HUES6 (cell line): ENCODE data around the gene PARK7.
"Not testable (repeated sequence)": the region's sequence is repeated elsewhere in the genome, so short reads cannot be mapped to it uniquely, and the experiment has no call there.

Source experiments
- H3K27ac ChIP-seq: 2 replicates; pipeline ENCODE4 v1.7.0; 2013; ENCODE audit warnings: low read depth, mild to moderate bottlenecking, low read length, inconsistent platforms
- H3K27me3 ChIP-seq: 2 replicates; pipeline ENCODE4 v1.6.1; 2013; ENCODE audit warnings: low read length; ENCODE audit not compliant: control insufficient read depth, insufficient read depth
- H3K36me3 ChIP-seq: 2 replicates; pipeline ENCODE4 v1.6.1; 2013; ENCODE audit warnings: low read length; ENCODE audit not compliant: control insufficient read depth, insufficient read depth
- H3K4me1 ChIP-seq: 2 replicates; pipeline ENCODE4 v1.6.1; 2013; ENCODE audit warnings: low read length; ENCODE audit not compliant: control insufficient read depth, insufficient read depth
- H3K4me3 ChIP-seq: 2 replicates; pipeline ENCODE4 v1.5.1; 2013; ENCODE audit warnings: low read depth, low read length
- H3K9ac ChIP-seq: one replicate; pipeline ENCODE4 v1.6.1; 2013; ENCODE audit warnings: mild to moderate bottlenecking, low read length
- H3K9me3 ChIP-seq: 2 replicates; pipeline ENCODE4 v1.6.1; 2013; ENCODE audit warnings: low read depth, low read length; ENCODE audit not compliant: control insufficient read depth, insufficient read depth

The PARK7 gene

GRCh38 chr1:7948960-7949359 is 12.6 kb upstream of the PARK7 start:
- Histone ChIP-seq H3K27me3 (0 out of 2 replicates have a peak, but pooled peaks cover under 1% of the 10 kb centered on the region), H3K9ac (no peak overlapping the region), H3K9me3 (peaks cover 5% of the 10 kb centered on the region), H3K4me1 (no peaks in the 10 kb centered on the region), H3K27ac (no peak overlapping the region), H3K36me3 (no peaks in the 10 kb centered on the region), H3K4me3 (no peak overlapping the region)

DNA sequence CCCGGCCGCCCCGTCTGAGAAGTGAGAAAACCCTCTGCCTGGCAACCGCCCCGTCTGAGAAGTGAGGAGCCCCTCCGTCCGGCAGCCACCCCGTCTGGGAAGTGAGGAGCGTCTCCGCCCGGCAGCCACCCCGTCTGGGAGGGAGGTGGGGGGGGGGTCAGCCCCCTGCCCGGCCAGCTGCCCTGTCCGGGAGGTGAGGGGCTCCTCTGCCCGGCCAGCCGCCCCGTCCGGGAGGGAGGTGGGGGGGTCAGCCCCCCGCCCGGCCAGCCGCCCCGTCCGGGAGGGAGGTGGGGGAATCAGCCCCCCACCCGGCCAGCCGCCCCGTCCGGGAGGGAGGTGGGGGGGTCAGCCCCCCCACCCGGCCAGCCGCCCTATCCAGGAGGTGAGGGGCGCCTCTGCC is 8.7 kb upstream of the PARK7 start:
- H3K27ac ChIP-seq, H3K9me3 ChIP-seq, H3K4me1 ChIP-seq, H3K36me3 ChIP-seq, H3K9ac ChIP-seq, H3K4me3 ChIP-seq, H3K27me3 ChIP-seq: not testable (repeated sequence)

DNA sequence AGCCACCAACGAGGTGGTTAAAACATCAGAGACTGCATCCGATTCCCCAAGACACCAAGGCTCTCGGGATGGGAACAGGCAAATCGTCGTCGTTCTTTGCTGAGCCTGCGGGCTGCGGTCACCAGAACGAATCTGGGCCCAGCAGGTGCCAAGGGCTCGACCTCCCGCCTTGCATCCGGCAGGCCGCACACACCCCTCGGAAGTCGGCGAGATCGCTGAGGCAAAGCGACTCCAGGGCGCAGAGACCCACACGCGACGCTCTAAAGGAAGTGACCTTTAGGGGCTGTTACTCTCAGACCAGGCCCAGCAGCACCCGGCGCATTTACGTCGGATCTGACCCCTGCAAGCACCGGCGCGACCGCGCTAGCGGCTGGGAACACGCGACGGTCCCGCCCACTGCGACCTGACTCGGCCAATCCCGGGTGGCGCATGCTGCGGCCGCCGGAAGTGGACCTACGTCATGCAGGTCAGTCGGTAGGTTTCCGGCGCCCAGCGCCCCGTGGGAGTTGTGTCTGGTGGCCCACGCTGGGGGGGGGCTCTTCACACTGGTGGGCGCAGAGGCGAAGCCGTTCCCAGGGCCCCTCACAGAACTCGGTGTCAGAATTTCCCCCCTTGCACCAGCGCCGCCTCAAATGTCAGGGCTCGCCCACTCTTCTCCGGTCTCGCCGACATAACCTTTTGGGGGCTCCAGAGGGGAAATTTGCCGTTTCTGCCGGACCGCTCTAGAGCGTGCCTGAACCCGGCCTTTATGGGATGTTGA is 7.5 kb upstream of the PARK7 start:
- H3K9me3 ChIP-seq, result peaks cover 5% of the 10 kb centered on the region
- H3K4me1 ChIP-seq, result no peaks in the 10 kb centered on the region
- no peaks in the 10 kb centered on the region for H3K36me3 ChIP-seq
- H3K9ac ChIP-seq, result no peak overlapping the region
- no peak overlapping the region for H3K27ac ChIP-seq
- no peaks in the 10 kb centered on the region for H3K27me3 ChIP-seq
- H3K4me3 ChIP-seq, result peak overlapping the region; percentile 53; the same call in 1 of the 2 replicates

DNA sequence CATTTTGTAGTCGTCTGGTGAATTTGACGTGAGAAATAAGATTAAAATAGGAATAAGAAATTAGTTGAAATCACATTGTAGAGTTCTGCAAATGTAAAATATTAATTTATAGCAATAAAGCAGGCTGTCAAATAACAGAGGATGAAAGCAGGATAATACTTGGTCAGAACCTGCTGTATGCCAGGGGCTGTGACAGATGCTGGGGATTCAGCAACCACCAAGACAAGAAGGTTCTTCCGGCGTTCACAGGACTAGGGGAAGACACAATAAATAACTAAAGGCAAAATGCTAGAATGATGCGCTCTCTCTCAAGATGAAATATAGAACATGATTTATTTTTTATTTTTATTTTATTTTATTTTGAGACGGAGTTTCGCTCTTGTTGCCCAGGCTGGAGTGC is 6.8 kb upstream of the PARK7 start:
- H3K9ac ChIP-seq, result no peak overlapping the region
- H3K36me3 ChIP-seq, result no peaks in the 10 kb centered on the region
- H3K9me3 ChIP-seq, result peaks cover 5% of the 10 kb centered on the region
- H3K27me3 ChIP-seq, result no peaks in the 10 kb centered on the region
- H3K27ac ChIP-seq, result no peak overlapping the region
- H3K4me1 ChIP-seq, result no peaks in the 10 kb centered on the region
- peak overlapping the region; percentile 53; the same call in 1 of the 2 replicates for H3K4me3 ChIP-seq

- Histone ChIP-seq H3K27ac (no peak overlapping the region), H3K9me3 (peaks cover 2% of the 10 kb centered on the region), H3K4me1 (0 out of 2 replicates have a peak, but pooled peaks cover 4% of the 10 kb centered on the region), H3K4me3 (no peak overlapping the region), H3K9ac (no peak overlapping the region), H3K27me3 (no peaks in the 10 kb centered on the region), H3K36me3 (no peaks in the 10 kb centered on the region)
Measured at GRCh38 chr1:7956218-7957032, 5.1 kb upstream of the PARK7 start.

DNA sequence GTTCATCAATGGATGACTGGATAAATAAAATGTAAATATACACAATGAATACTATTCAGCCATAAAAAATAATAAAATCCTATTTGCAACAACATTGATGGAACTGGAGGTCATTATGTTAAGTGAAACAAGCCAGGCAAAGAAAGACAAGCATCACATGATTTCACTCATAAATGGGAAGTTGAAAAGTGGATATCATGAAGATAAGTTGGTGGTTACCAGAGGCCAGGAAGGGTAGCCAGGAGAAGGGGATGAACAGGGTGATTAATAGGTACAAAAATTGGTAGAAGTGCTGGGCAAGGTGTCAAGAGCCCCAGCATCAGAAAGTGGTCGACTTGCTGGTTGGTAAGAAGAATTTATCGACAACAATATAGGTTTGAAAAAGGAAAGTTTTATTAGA is 1.3 kb upstream of the PARK7 start:
- no peaks in the 10 kb centered on the region for H3K9me3 ChIP-seq
- no peak overlapping the region for H3K9ac ChIP-seq
- no peaks in the 10 kb centered on the region for H3K27me3 ChIP-seq
- 0 out of 2 replicates have a peak, but pooled peaks cover 4% of the 10 kb centered on the region for H3K4me1 ChIP-seq
- no peak overlapping the region for H3K27ac ChIP-seq
- H3K36me3 ChIP-seq, result peaks cover 23% of the 10 kb centered on the region
- peak overlapping the region; percentile 84; the same call in 1 of the 2 replicates for H3K4me3 ChIP-seq

GRCh38 chr1:7960867-7961215 is 670 bp upstream of the PARK7 start:
- Histone ChIP-seq H3K27me3 (no peaks in the 10 kb centered on the region), H3K4me3 (peak overlapping the region; percentile 84), H3K9ac (peak overlapping the region; percentile 81), H3K9me3 (no peaks in the 10 kb centered on the region), H3K36me3 (peaks cover 30% of the 10 kb centered on the region), H3K4me1 (0 out of 2 replicates have a peak, but pooled peaks cover 4% of the 10 kb centered on the region), H3K27ac (peak overlapping the region; percentile 34; the same call in 1 of the 2 replicates)

- Histone ChIP-seq H3K27ac (peak overlapping the region; percentile 74), H3K27me3 (no peaks in the 10 kb centered on the region), H3K4me3 (peak overlapping the region; percentile 84), H3K9ac (peak overlapping the region; percentile 91), H3K4me1 (0 out of 2 replicates have a peak, but pooled peaks cover 4% of the 10 kb centered on the region), H3K36me3 (peaks cover 41% of the 10 kb centered on the region), H3K9me3 (no peaks in the 10 kb centered on the region)
Measured at GRCh38 chr1:7962014-7962335, 464 bp downstream of the PARK7 start.

DNA sequence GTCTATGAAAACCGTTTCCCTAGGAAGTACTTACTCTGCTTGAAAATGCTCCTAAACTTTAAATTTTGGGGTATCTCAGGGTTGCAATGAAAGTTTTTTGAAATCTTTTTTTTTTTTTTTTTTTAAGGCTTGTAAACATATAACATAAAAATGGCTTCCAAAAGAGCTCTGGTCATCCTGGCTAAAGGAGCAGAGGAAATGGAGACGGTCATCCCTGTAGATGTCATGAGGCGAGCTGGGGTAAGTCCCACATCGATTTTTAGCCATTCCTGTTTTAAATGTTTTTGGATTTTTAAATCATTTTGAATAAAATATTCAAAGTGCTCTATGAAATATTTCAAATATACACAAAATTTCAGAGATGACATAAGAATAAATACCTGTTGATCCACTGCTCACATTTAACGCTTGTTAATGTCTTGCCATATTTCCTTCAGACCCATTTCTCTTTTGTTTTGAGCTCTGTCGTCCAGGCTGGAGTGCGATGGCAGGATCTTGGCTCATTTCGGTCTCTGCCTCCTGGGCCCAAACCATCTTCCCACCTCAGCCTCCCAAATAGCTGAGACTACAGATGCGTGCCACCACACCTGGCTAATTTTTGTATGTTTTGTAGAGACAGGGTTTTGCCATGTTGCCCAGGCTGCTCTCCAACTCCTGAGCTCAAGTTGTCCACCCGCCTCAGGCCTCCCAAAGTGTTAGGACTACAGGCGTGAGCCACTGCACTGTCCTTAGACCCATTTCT is 1.3 kb downstream of the PARK7 start:
- 0 out of 2 replicates have a peak overlapping the region, but pooled peaks have one; percentile 12 for H3K27ac ChIP-seq
- no peaks in the 10 kb centered on the region for H3K27me3 ChIP-seq
- H3K4me3 ChIP-seq, result peak overlapping the region; percentile 84
- H3K36me3 ChIP-seq, result peaks cover 49% of the 10 kb centered on the region
- H3K9me3 ChIP-seq, result no peaks in the 10 kb centered on the region
- 0 out of 2 replicates have a peak, but pooled peaks cover 4% of the 10 kb centered on the region for H3K4me1 ChIP-seq
- peak overlapping the region; percentile 91 for H3K9ac ChIP-seq

DNA sequence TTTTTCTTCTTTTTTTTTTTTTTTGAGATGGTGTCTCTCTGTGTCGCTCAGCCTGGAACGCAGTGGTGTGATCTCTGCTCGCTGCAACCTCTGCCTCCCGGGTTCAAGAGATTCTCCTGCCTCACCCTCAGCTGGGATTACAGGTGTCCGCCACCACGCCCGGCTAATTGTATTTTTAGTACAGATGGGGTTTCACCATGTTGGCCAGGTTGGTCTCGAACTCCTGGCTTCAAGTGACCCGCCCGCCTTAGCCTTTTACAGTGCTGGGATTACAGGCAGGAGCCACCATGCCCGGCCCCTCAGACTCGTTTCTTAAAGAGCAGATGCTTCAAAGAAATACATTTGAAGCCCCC is 1.8 kb downstream of the PARK7 start:
- peaks cover 49% of the 10 kb centered on the region for H3K36me3 ChIP-seq
- H3K4me3 ChIP-seq, H3K9me3 ChIP-seq, H3K4me1 ChIP-seq, H3K27me3 ChIP-seq, H3K9ac ChIP-seq, H3K27ac ChIP-seq: not testable (repeated sequence)

- H3K9ac ChIP-seq, H3K4me1 ChIP-seq, H3K9me3 ChIP-seq, H3K27ac ChIP-seq, H3K27me3 ChIP-seq, H3K4me3 ChIP-seq: not testable (repeated sequence)
- H3K36me3 ChIP-seq, result peaks cover 54% of the 10 kb centered on the region
Measured at GRCh38 chr1:7963841-7964240, 2.3 kb downstream of the PARK7 start.
